Gastrocnemius medialis (tissue), 4 donors: Measurements from ENCODE around the gene GPATCH8.

ENCODE experiments used
- CTCF ChIP-seq, 5 experiments: fragments of 450-650 bp in 3 of 5; fragments of 200-600 bp in 2 of 5; sonication (generic) in 2 of 5; IDR thresholded peaks in 4 of 5; conservative IDR thresholded peaks in 1 of 5; 1 replicate in 4 of 5; 2 replicates in 1 of 5; pipeline ENCODE4 v1.5.1; 2016 to 2019; ENCODE audit warnings: antibody characterized with exemption in 5 of 5, mild to moderate bottlenecking in 3 of 5, moderate library complexity in 3 of 5
- POLR2A ChIP-seq, 2 donors: fragments of 450-650 bp; IDR thresholded peaks; one replicate each; pipeline ENCODE4 v1.6.1; 2017; ENCODE audit warnings: antibody characterized with exemption in 2 of 2, mild to moderate bottlenecking in 2 of 2, moderate library complexity in 2 of 2

- TF ChIP-seq CTCF (IDR thresholded peaks at IDR 0.05 in 4 of 5, conservative IDR thresholded peaks at IDR 0.05 in 1 of 5): no peak
- no peak for TF ChIP-seq POLR2A (IDR thresholded peaks at IDR 0.05)
Measured at GRCh38 chr17:44348234-44348987, 154.8 kb downstream of the GPATCH8 start.
